Measurements from ENCODE around the gene CFAP73.

DNA sequence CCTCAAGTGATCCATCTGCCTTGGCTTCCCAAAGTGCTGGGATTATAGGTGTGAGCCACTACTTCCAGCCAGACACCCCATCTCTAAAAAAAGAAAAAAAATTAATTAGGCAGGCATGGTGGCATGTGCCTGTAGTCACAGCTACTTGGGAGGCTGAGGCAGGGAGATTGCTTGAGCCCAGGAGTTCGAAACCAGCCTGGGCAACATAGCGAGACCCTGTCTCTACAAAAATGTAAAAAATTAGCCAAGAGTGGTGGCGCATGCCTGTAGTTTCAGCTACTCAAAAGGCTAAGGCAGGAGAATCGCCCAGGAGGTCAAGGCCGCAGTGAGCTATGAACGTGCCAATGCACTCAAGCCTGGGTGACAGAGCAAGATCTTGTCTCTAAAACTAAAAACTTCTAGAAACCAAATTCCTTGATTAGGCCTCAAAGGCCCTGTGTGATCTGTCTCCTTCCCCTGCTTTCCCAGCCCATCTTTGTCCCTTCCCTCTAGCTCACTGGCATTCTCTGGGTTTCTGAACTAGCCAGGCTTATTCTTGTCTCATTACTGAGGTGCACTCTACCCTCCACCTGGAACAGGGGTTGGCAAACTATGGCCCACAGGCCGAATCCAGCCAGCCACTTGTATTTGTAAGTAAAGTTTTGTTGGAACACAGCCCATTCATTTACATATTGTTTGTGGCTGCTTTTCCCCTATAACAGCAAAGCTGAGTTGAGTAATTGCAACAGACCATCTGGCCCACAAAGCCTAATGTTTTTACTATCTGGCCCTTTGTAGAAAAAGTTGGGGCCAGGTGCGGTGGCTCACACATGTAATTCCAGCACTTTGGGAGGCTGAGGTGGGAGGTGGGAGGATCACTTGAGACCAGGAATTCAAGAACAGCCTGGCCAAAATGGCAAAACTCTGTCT is 54.6 kb downstream of the CFAP73 start:
- no peak for TF ChIP-seq GATA2 (IDR thresholded peaks at IDR 0.05; ENCODE audit: low read depth, low read length)
- TF ChIP-seq GATA3 (IDR thresholded peaks at IDR 0.05; ENCODE audit: low read depth, low read length) = no peak

Data from SH-SY5Y (cell line).